NCI-H526 treated with DMSO at 0.1 percent for 48 hours (cell line): ENCODE results near the gene NBPF12.
"Not testable (repeated sequence)": the region's sequence is repeated elsewhere in the genome, so short reads cannot be mapped to it uniquely, and the experiment has no call there.

Experiments used
- DNase-seq: peaks from one replicate; lab custom pipeline; 2025; lab: John Stamatoyannopoulos, UW

The NBPF12 gene

DNA sequence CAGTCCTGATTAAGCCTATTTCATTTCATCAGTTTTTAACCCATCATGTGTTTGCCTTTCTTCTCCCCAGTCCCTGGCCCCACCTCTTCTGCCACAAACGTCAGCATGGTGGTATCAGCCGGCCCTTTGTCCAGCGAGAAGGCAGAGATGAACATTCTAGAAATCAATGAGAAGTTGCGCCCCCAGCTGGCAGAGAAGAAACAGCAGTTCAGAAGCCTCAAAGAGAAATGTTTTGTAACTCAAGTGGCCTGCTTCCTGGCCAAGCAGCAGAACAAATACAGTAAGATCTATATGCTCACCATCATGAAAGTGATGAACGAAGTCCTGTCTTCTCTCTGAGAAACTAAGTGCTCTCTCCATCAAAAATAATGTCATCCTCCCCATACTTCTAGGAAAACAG, 34.6 kb downstream of the NBPF12 start:
- not testable (repeated sequence) for DNase-seq

DNA sequence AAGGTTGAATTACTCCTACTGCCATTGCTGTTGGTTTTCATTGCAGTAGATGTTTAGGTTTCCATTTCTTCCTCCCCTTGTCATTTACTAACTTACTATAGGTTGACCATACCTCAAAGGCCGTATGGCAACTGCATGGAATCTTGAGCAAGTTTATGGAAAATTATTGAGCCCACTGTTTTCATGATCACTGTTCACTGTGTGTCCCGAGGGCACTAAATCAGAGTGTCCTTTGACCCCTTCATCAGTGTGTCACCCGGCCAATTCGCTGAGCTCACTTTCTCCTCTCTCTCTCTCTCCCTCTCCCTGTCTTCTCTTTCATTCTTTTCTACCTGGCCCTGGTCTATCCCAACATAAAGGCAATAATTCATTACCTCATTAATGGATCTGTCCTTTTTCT, 47.7 kb downstream of the NBPF12 start:
- DNase-seq = not testable (repeated sequence)

DNA sequence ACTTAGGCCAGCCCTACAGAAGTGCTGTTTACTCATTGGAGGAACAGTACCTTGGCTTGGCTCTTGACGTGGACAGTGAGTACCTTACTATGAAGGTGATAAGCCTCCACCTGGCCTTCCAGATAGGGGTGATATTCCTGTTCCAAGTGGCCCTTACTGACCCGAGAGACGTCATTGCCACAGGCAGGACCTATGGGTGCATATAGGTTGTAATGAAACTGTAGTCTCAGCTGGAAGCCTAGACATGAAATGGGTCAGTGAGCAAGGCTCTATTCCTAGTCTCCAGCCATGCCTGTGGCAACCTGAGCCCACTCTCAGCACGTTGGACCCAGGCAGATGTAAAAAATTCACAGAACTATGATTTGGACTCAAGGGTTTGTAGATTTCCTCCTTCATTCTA, 48.3 kb downstream of the NBPF12 start:
- not testable (repeated sequence) for DNase-seq

DNA sequence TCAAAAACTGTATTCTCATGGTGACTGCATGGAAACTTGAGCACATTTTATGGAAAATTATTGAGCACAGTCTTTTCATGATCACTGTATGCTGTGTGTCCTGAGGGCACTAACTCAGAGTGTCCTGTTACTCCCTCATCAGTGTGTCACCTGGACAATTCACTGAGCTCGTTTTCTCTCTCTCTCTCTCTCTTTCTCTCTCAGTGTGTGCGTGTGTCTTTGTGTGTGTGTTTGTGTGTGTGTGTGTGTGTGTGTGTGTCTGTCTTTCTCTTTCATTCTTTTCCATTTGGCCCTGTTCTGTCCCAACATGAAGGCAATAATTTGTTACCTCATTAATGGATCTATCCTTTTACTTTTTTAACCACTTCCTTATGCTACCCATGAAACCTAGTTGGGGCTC, 49.4 kb downstream of the NBPF12 start:
- not testable (repeated sequence) for DNase-seq

- not testable (repeated sequence) for DNase-seq
These were observed 51.3 kb downstream of the NBPF12 start for GRCh38 chr1:146989455-146989854.

DNA sequence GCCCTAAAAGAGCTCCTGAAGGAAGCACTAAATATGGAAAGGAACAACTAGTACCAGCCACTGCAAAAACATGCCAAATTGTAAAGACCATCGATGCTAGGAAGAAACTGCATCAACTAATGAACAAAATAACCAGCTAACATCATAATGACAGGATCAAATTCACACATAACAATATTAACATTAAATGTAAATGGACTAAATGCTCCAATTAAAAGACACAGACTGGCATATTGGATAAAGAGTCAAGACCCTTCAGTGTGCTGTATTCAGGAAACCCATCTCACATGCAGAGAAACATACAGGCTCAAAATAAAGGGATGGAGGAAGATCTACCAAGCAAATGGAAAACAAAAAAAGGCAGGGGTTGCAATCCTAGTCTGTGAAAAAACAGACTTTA, 70.4 kb downstream of the NBPF12 start:
- DNase-seq = not testable (repeated sequence)

DNA sequence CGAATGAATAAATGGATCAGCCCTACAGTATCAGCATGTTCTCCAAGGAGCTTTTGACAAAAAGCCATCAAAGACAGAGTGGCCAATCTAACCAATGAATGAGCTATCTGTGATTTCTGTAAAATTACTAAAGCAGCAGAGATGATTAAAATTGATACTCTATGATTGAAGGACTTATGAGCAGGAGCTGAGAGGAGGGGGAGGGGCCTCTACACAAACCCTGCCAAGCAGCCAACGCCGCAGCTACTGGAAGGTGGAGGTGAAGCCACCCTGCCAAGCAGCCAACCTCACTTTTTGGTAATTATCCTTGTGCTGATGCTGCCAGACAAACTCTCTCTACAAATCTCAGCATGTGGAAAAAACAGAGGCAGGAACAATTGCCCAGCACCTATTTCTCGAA, 88.9 kb downstream of the NBPF12 start:
- not testable (repeated sequence) for DNase-seq

DNA sequence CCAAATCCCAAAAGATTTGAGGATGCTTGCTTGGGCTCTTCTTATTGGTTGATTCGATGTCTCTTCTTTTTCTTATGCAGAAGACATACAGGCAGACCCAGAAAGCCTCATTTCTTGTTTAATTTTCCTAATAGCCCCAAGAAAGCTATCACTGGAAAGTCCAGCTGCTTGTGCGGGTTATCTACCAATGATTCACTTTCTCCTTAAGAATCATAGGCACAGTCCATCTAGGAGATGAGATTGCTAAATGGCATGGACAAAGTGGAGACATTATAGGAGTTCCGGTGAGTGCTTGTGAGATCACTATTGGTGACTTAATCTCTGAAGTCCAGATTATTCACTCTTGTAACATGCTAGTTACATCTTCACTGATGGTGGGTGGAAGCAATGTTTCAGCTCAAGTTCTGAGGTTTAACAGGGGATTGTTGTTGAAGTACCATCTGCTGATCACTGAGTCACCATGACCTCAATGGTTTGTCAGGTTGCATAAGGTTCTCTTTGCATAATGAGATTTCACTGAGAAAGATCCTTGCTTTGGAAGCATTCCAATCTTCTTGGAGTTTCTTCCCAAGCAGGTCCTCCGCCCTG, 92.0 kb downstream of the NBPF12 start:
- not testable (repeated sequence) for DNase-seq

DNA sequence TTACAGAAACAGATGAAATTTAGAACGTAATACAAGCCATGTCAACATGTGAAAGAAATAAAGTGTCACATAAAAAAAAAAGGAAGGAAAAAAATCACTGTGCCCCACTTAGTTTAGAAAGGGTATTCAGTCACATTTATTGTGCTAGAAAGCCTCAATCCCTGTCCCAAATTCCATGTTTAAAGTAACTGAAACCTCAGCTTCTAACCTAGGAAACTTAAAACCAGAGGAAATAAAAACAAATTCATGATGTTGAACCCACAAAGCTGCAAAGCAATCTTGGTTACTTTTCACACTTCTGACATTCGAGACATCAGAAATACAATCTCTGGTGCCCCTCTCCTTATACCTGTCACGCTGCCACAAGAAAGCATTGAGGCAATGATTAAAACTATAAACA, 101.8 kb downstream of the NBPF12 start:
- no peak for DNase-seq

- DNase-seq = not testable (repeated sequence)
These were observed 104.8 kb downstream of the NBPF12 start for GRCh38 chr1:147042891-147043290.

DNA sequence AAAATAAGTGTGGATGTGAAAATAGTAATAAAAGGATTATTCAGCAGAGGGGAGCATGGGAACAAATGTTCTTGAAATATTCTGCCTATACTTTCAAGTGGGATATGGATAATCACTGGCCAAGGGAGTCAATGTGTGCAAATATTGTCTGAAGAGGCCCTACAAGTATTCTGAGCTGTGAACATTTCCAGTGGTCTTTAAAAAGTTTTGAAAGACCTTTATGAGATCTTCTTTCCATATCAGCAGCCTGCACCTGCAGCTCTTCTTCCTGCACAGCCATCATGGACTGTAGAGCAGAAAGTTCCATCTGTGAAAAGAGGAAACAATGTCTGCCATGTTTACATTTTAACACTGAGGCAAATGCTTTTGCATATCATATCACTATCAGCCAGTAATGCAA, 106.4 kb downstream of the NBPF12 start:
- DNase-seq = not testable (repeated sequence)
